GM19463 (cell line): Measurements from ENCODE around the gene ADAM10.

Source experiments
- ATAC-seq: cut with Tn5 transposase; IDR thresholded peaks from one replicate; pipeline ENCODE4 v1.9.1; 2021; ENCODE audit warnings: mild to moderate bottlenecking, moderate library complexity; ENCODE audit not compliant: unreplicated experiment

Gene ADAM10

GRCh38 chr15:58538901-58539300 is 210.6 kb downstream of the ADAM10 start:
- ATAC-seq: no peak
